Thoracic aorta (tissue), 2 donors: ENCODE results near the gene CFAP46. TPM values are rescaled to one million over a fixed set of nuclear protein-coding genes. Genes with fewer than 3 reads are reported as not detected.

Experiments
- ATAC-seq: fragments of 150-250 bp; one replicate; pipeline ENCODE4 v1.8.0; 2017; ENCODE audit warnings: low read depth; ENCODE audit not compliant: insufficient number of reproducible peaks, low FRiP score
- DNase-seq: peaks from one replicate; pipeline ENCODE4 v3.0.0-alpha.2; 2020; ENCODE audit warnings: low spot score
- H3K27ac ChIP-seq, 2 donors: fragments of 200-600 bp; sonication (generic); 1 replicate in 1 of 2; 2 replicates in 1 of 2; pipeline ENCODE4 v1.5.1; 2016; ENCODE audit warnings: mild to moderate bottlenecking in 2 of 2, moderate library complexity in 2 of 2
- H3K27me3 ChIP-seq: fragments of 200-600 bp; sonication (generic); replicated peaks from 2 replicates; pipeline ENCODE4 v1.6.0; 2016; ENCODE audit warnings: mild to moderate bottlenecking; ENCODE audit not compliant: insufficient read depth
- H3K36me3 ChIP-seq: fragments of 200-600 bp; sonication (generic); one replicate; pipeline ENCODE4 v1.5.1; 2016
- H3K4me1 ChIP-seq, 2 donors: fragments of 200-600 bp; sonication (generic); 1 replicate in 1 of 2; 2 replicates in 1 of 2; pipeline versions ENCODE4 v1.5.1 to v1.6.0; 2016; ENCODE audit warnings: low read depth in 2 of 2, mild to moderate bottlenecking in 1 of 2; ENCODE audit not compliant: control insufficient read depth in 1 of 2
- H3K4me3 ChIP-seq: fragments of 200-600 bp; sonication (generic); 2 replicates; pipeline ENCODE4 v1.5.1; 2016; ENCODE audit warnings: mild to moderate bottlenecking
- H3K9me3 ChIP-seq: fragments of 200-600 bp; sonication (generic); 2 replicates; pipeline ENCODE4 v1.5.1; 2016
- total RNA-seq, 2 donors: library from RNA; depleted of rRNA; stranded (reverse); fragments of >200 nt; gene quantifications; one replicate each; pipeline versions ENCODE4 v1.1.0 to v1.2.3, GENCODE V29; 2016
- TF ChIP-seq, protein P1 (sequence below): fragments of 200-600 bp; sonication (generic); IDR thresholded peaks from one replicate; pipeline ENCODE4 v1.5.1; 2019; ENCODE audit warnings: antibody characterized with exemption

CFAP46 gene
- total RNA-seq, 2 donors from 2014 or later: not detected

DNA sequence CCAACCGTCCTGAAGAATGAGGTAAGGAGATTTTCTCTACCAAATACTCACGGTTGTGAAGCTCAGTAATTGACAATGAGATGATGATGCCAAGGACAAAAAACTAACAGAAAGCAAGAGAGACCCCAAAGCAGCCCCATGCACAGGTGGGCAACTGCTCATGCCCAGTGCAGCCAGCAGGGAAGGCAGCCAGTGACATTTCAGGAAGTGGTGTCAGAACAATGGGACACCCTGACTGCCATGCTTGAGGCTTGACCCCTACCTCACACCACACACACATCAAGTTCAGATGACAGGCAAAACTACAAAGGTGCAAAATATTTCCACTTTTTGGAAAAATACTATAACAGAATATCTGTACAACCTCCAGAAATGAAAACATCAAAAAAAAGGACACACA lies 66.9 kb downstream of the CFAP46 start:
- TF ChIP-seq, protein P1, sequence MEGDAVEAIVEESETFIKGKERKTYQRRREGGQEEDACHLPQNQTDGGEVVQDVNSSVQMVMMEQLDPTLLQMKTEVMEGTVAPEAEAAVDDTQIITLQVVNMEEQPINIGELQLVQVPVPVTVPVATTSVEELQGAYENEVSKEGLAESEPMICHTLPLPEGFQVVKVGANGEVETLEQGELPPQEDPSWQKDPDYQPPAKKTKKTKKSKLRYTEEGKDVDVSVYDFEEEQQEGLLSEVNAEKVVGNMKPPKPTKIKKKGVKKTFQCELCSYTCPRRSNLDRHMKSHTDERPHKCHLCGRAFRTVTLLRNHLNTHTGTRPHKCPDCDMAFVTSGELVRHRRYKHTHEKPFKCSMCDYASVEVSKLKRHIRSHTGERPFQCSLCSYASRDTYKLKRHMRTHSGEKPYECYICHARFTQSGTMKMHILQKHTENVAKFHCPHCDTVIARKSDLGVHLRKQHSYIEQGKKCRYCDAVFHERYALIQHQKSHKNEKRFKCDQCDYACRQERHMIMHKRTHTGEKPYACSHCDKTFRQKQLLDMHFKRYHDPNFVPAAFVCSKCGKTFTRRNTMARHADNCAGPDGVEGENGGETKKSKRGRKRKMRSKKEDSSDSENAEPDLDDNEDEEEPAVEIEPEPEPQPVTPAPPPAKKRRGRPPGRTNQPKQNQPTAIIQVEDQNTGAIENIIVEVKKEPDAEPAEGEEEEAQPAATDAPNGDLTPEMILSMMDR: no peak
- Histone ChIP-seq H3K36me3 (no peaks in the 10 kb centered on the region), H3K4me1 (no peaks in the 10 kb centered on the region), H3K9me3 (no peaks in the 10 kb centered on the region), H3K4me3 (no peak overlapping the region), H3K27me3 (no peaks in the 10 kb centered on the region), H3K27ac (no peak overlapping the region)
- ATAC-seq: no peak
- DNase-seq: no peak

DNA sequence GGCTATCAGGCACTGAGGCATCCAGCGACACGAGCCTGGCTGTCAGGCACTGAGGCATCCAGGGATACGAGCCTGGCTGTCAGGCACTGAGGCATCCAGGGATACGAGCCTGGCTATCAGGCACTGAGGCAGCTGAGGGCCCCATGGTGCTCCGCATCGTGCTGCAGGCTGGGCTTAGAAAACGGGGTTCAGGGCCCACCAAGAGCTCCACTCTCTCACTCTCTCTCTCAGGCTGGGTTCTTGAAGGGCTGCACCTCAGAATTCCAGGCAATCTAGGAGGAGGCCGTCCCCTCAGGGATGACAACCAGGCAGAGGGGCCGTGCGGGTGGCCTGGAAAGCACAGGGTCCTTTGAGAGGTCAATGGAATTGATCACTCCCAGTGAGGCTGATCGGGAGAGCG lies 69.0 kb downstream of the CFAP46 start:
- no peak overlapping the region for H3K27ac ChIP-seq
- DNase-seq (no peak), ATAC-seq (no peak)
- no peaks in the 10 kb centered on the region for H3K4me1 ChIP-seq
- no peaks in the 10 kb centered on the region for H3K27me3 ChIP-seq
- H3K36me3 ChIP-seq: no peaks in the 10 kb centered on the region
- no peaks in the 10 kb centered on the region for H3K9me3 ChIP-seq
- TF ChIP-seq, protein P1: no peak
- no peak overlapping the region for H3K4me3 ChIP-seq

DNA sequence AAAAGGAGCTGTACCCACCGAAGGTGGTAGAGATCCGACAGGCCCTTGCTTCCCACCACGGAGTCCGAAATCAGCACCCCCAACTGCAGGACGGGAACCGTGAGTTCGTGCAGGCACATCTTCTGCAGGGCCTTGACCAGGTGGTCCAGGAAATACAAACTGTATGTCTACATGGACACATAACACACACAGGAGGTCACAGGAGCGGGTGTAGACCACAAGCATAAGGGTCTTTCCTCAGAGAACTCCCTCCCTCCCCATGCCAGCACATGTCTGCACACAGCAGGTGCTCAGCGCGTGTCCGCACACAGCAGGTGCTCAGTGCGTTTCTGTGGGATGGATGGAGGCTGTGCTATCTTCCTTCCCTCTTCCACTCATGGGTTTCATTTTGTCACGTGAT lies 69.7 kb downstream of the CFAP46 start:
- H3K4me3 ChIP-seq: no peak overlapping the region
- H3K27ac ChIP-seq: no peak overlapping the region
- no peaks in the 10 kb centered on the region for H3K9me3 ChIP-seq
- ATAC-seq (no peak), DNase-seq (no peak)
- no peaks in the 10 kb centered on the region for H3K36me3 ChIP-seq
- H3K27me3 ChIP-seq: no peaks in the 10 kb centered on the region
- TF ChIP-seq, protein P1: no peak
- no peaks in the 10 kb centered on the region for H3K4me1 ChIP-seq

DNA sequence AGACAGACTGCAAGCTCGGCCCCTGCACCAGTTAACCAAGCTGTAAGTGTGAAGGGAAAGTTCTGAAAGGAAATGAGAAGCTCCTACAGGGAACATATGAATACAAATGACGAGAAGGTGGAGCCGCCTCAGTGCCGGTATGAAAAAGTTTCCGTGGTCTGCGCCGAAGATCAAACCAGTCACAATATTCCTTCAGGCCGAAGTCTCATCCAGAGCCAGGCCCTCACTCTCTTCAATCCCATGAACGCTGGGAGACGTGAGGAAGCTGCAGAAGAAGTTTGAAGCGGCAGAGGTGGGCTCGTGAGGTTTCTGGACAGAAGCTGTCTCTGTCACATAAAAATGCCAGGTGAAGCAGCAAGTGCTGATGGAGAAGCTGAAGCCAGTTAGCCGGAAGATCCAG lies 71.9 kb downstream of the CFAP46 start:
- no peak for DNase-seq

DNA sequence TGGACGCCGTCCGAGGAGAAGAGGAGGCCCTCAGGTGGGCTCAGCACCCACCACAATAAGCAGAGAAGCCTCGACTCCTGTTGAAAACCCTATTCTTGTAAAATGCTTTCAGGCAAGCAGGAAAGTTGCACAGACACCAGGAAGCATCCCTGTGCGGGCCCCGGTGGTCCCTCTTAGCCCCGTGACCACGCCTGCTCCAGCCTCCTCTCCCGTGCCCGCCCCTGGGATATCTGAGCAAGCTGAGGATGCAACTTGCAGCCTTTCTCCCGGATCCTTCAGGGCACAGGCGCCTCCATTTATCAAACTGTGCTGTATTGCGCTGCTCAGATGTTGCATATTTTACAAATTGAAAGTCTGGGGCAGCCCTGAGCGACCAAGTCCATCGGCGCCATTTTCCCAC lies 72.7 kb downstream of the CFAP46 start:
- H3K36me3 ChIP-seq: no peaks in the 10 kb centered on the region
- H3K27ac ChIP-seq: no peak overlapping the region
- ATAC-seq (no peak), DNase-seq (no peak)
- H3K27me3 ChIP-seq: no peaks in the 10 kb centered on the region
- H3K4me3 ChIP-seq: no peak overlapping the region
- H3K9me3 ChIP-seq: no peaks in the 10 kb centered on the region
- TF ChIP-seq, protein P1: no peak
- H3K4me1 ChIP-seq: no peaks in the 10 kb centered on the region

More for the DNA sequence above, 71.9 kb downstream of the CFAP46 start:
- no peaks in the 10 kb centered on the region for H3K27me3 ChIP-seq
- ATAC-seq: no peak
- H3K9me3 ChIP-seq: no peaks in the 10 kb centered on the region
- no peaks in the 10 kb centered on the region for H3K4me1 ChIP-seq
- H3K36me3 ChIP-seq: no peaks in the 10 kb centered on the region
- H3K27ac ChIP-seq: no peak overlapping the region
- TF ChIP-seq, protein P1: no peak
- H3K4me3 ChIP-seq: no peak overlapping the region
